Limb (tissue), 2 donors: ENCODE measurements around the gene CLDN16.

Experiments used
- DNase-seq, 2 donors: peaks; one replicate each; pipeline ENCODE4 v3.0.0-alpha.2; 2016; ENCODE audit errors: extremely low spot score in 2 of 2

Gene CLDN16, protein sequence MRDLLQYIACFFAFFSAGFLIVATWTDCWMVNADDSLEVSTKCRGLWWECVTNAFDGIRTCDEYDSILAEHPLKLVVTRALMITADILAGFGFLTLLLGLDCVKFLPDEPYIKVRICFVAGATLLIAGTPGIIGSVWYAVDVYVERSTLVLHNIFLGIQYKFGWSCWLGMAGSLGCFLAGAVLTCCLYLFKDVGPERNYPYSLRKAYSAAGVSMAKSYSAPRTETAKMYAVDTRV

GRCh38 chr3:190387578-190388213, at the start of gene CLDN16:
Gene CLDN16, plus strand, starts transcription at chr3:190388163. Its CDS starts 167 bp downstream, at chr3:190388330.
- DNase-seq, result no peak

GRCh38 chr3:190338717-190339116, 49.2 kb upstream of the CLDN16 start:
- DNase-seq, result no peak

GRCh38 chr3:190339130-190339529, 48.8 kb upstream of the CLDN16 start:
- DNase-seq, result no peak

- no peak for DNase-seq
Observed at GRCh38 chr3:190340071-190340470, 47.9 kb upstream of the CLDN16 start.

DNA sequence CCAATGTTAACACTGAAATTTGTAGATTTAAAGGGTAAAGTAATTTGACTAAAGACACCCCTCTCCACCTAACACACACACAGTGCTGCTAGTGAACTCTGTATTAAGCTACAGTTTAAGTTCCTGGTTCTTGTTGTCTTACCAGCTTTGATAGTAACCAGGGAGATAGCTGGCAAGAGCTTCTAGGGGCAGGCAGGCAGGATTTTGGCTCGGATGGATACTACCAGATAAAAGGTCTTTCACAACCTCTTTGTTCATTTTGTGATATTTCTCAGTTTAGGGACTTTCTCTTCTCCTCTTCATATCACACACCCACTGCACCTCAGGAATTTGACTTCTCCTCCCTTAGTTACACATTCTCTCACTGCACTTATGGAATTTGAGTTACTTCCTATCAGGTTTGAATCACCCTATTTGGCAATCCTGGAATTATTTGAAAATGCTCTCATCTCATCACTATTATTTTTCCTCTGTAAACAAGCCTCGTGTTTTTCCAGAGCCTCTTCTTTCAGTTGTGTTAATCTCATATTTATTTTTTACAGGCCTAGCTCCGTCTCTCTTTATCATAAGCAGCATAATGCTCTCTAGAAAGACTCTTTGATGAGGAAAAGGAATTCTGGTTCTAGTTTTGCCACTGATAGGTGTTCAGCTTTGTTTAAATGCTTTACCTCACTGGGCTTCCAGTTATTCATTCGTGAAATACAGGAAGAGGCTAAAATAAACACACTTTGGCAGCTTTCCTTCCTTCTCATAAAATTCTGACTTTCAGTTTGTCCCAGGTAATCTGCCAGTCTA, 42.7 kb upstream of the CLDN16 start:
- no peak for DNase-seq

DNA sequence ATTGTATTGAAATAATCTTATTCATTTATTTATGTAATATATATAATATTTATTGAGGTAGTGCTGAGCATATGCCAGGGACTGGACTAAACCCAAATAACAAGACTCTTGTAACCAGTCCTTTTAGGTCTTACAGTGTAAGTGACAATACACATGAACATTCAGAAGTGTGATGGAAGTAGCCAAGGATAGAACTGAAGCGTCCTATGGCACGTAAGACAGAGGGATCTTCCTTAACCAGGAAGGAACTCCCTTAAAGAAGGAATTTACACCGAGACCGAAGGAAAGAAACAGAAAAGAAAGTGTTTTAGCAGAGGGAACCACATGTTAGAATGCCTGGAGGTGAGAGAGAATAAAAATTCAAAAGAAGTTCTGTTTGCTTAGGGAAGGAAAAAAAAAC, 42.1 kb upstream of the CLDN16 start:
- no peak for DNase-seq

DNA sequence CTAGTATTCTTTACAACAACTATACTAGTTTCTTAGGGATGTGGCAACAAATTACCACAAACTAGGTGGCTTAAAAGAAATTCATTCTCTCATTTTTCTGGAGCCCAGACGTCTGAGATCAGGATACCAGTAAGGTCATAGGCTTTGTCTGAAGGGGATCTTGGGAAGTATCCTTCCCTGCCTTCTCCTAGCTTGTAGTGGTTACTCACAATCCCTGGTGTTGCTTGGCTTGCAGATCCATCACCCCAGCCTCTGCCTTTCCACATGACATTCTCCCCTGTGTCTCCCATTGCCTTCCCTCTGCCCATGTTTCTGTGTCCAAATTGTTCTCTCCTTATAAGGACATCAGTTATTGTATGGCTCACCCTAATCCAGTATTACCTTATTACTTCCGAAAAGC, 41.4 kb upstream of the CLDN16 start:
- no peak for DNase-seq

GRCh38 chr3:190352861-190353457, 35.0 kb upstream of the CLDN16 start:
- no peak for DNase-seq

DNA sequence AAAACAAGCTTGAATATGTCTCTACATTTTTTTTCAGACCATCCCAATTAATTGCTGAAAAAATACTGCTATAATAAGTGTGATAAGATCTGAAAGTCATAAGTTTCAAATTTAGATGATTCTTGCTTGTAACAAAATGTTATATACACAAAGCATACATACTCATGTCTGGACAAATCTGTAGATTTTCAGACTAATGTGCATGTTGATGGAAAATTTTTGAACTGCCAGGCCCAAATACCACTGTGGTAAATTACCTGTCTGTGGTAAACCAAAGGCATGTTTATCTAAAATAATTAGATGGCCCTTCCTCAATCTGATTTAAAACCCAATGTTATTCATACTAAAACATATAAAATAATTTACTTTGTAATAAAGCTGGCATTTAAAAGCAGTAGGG, 31.7 kb upstream of the CLDN16 start:
- DNase-seq, result no peak

- no peak for DNase-seq
Observed at GRCh38 chr3:190357468-190357867, 30.5 kb upstream of the CLDN16 start.

GRCh38 chr3:190359813-190360212, 28.1 kb upstream of the CLDN16 start:
- no peak for DNase-seq

DNA sequence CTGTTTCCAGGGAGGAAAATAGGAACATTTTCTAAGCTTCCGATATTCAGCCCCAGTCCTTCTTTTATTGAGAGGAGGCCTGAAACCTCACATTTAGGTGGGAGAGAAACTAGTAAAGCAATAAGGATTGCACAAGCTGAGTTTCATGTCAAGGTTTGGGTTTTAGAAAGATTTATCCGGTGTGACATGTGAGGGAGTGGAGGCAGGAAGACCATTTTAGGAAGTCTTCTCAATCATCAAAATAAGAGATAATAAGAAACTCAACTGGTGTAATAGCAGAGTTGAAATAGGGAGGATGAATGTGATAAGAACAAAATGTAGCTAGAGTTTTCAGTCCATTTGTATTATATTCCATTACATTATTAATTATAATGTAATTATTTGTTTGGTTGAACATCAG, 27.7 kb upstream of the CLDN16 start:
- DNase-seq, result no peak

- DNase-seq, result no peak
Observed at GRCh38 chr3:190361791-190362190, 26.2 kb upstream of the CLDN16 start.

GRCh38 chr3:190362258-190362657, 25.7 kb upstream of the CLDN16 start:
- DNase-seq, result no peak

GRCh38 chr3:190366133-190366532, 21.8 kb upstream of the CLDN16 start:
- DNase-seq, result no peak

DNA sequence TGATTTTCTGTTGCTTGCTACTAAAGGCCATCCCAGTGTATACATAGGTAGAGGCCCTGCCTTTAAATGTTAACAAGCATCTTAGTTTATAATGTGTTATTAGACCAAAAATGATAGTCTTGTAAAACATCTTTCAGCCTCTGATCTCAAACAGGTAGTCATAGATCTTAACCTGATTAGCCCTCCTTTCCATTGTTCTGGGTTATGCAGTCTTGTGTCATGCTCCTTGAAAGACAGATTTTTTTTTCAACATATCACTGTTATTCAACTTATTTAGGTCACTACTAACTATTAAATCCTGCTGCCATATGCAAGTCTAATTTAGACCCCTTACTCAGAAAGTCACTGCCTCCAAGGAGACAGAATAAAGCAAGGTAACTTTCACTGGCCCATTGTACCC, 19.1 kb upstream of the CLDN16 start:
- no peak for DNase-seq

DNA sequence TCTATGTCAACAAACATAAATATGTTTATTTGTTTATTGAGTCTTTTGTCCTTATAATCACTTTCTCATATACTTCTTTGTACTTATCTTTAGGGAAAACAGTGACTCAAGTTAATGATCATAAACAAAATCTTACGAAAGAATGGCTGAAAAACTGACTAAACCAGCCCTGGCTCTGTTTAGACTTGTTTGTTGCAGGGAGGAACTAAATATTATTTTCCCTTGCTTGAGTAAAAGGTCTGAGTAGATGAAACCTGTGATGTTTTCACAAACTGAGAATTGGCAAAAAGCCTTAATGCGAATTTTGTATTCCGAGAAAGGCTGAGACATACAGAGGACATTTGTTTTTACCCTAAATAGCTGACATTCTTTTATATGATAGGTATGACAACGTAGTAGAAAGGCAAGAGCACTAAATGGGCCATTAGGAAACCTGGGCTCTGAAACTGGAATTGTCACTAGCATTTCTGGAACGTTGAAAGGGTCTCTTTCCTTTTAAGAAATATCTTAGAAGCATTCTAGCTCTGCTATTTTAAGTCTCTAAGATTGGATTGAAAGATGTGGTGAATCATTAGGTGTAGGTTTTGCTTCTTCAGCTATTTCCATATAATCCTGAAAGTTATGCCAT, 18.2 kb upstream of the CLDN16 start:
- no peak for DNase-seq

DNA sequence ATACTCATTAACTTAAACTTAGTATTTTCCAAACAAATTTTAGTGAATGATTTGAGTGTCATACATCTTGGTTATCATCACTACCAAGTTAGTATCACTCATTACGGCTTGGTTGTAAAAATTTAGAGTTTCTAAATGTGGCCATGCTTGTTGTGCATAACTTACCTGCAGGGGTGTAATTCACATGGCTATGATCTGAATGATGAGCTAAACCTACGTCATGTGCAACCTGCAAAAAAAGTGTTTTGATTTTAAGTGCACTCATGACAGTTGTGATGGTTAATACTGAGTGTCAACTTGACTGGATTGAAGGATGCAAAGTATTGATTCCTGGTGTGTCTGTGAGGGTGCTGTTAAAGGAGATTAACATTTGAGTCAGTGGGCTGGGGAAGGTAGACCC, 17.6 kb upstream of the CLDN16 start:
- DNase-seq, result no peak

GRCh38 chr3:190371152-190371551, 16.8 kb upstream of the CLDN16 start:
- no peak for DNase-seq

GRCh38 chr3:190375246-190375645, 12.7 kb upstream of the CLDN16 start:
- no peak for DNase-seq

DNA sequence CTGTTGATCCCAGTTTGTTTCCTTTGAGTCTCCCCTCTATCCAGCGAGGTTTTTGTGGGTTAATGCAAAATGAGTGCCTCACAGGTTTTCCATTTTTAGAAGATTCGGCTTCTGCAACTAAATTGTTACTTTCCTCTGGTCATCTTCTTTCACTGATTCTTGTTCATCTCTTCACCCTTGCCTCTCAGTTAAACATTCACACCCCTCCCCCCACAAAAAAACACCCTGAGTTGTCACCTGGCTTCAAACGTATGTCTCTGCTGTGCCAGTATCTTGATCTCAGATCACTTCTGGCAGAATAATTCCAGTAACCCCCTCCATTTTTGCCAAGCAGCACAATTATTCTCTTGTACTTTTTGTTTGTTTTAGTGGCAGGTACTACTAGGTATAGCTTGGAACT, 12.3 kb upstream of the CLDN16 start:
- no peak for DNase-seq
